Trophoblast cell (in vitro differentiated cells and primary cell): ENCODE measurements around the gene COL25A1.

Source experiments
- DNase-seq, 2 donors: peaks; one replicate each; pipeline ENCODE4 v3.0.0-alpha.2; 2016
- H2AFZ ChIP-seq: 2 replicates; pipeline ENCODE4 v1.6.1; 2013; ENCODE audit warnings: low read length, moderate library complexity, mild to moderate bottlenecking; ENCODE audit not compliant: insufficient read depth, poor library complexity
- H2AK5ac ChIP-seq: 2 replicates; pipeline ENCODE4 v1.6.1; 2013; ENCODE audit warnings: mild to moderate bottlenecking, low read length
- H2BK120ac ChIP-seq: 2 replicates; pipeline ENCODE4 v1.6.1; 2013; ENCODE audit warnings: low read length, mild to moderate bottlenecking, moderate library complexity; ENCODE audit not compliant: insufficient read depth, poor library complexity
- H2BK12ac ChIP-seq: 2 replicates; pipeline ENCODE4 v1.6.1; 2013; ENCODE audit warnings: mild to moderate bottlenecking, low read length, moderate library complexity
- H2BK5ac ChIP-seq: 2 replicates; pipeline ENCODE4 v1.6.1; 2013; ENCODE audit warnings: low read length, low read depth, moderate library complexity, mild to moderate bottlenecking; ENCODE audit not compliant: poor library complexity
- H3K14ac ChIP-seq: 2 replicates; pipeline ENCODE4 v1.6.1; 2013; ENCODE audit warnings: mild to moderate bottlenecking, low read length
- H3K18ac ChIP-seq: 2 replicates; pipeline ENCODE4 v1.6.1; 2013; ENCODE audit warnings: mild to moderate bottlenecking, low read length
- H3K23ac ChIP-seq: 2 replicates; pipeline ENCODE4 v1.6.1; 2013; ENCODE audit warnings: low read length
- H3K27ac ChIP-seq: 2 replicates; pipeline ENCODE4 v1.5.1; 2013; ENCODE audit warnings: low read depth, mild to moderate bottlenecking, inconsistent platforms, low read length, moderate library complexity
- H3K27me3 ChIP-seq: 2 replicates; pipeline ENCODE4 v1.6.1; 2013; ENCODE audit warnings: inconsistent platforms, mild to moderate bottlenecking, low read length, moderate library complexity; ENCODE audit not compliant: insufficient read depth
- H3K36me3 ChIP-seq, 2 experiments: 1 replicate in 1 of 2; 2 replicates in 1 of 2; pipeline ENCODE4 v1.6.1; 2013; ENCODE audit warnings: low read length in 2 of 2, mild to moderate bottlenecking in 2 of 2, moderate library complexity in 1 of 2; ENCODE audit not compliant: insufficient read depth in 2 of 2, control insufficient read depth in 1 of 2
- H3K4ac ChIP-seq: 2 replicates; pipeline ENCODE4 v1.6.1; 2013; ENCODE audit warnings: low read depth, mild to moderate bottlenecking, low read length, moderate library complexity
- H3K4me1 ChIP-seq, 2 experiments: 1 replicate in 1 of 2; 2 replicates in 1 of 2; pipeline ENCODE4 v1.6.1; 2013; ENCODE audit warnings: low read length in 2 of 2, mild to moderate bottlenecking in 2 of 2, moderate library complexity in 1 of 2; ENCODE audit not compliant: insufficient read depth in 2 of 2, control insufficient read depth in 1 of 2
- H3K4me2 ChIP-seq: 2 replicates; pipeline ENCODE4 v1.6.1; 2013; ENCODE audit warnings: inconsistent platforms, mild to moderate bottlenecking, low read length, moderate library complexity
- H3K4me3 ChIP-seq: 2 replicates; pipeline ENCODE4 v1.5.1; 2013; ENCODE audit warnings: mild to moderate bottlenecking, low read depth, low read length, inconsistent platforms
- H3K79me1 ChIP-seq: one replicate; pipeline ENCODE4 v1.6.1; 2013; ENCODE audit warnings: low read length
- H3K79me2 ChIP-seq: 2 replicates; pipeline ENCODE4 v1.6.1; 2013; ENCODE audit warnings: low read length, mild to moderate bottlenecking; ENCODE audit not compliant: control insufficient read depth, insufficient read depth, poor library complexity
- H3K9ac ChIP-seq: 2 replicates; pipeline ENCODE4 v1.6.1; 2013; ENCODE audit warnings: mild to moderate bottlenecking, low read length
- H3K9me3 ChIP-seq: 2 replicates; pipeline ENCODE4 v1.6.1; 2013; ENCODE audit warnings: low read depth, mild to moderate bottlenecking, control low read depth, inconsistent platforms, low read length; ENCODE audit not compliant: insufficient read depth
- H4K12ac ChIP-seq: 2 replicates; pipeline ENCODE4 v1.6.1; 2013; ENCODE audit warnings: low read depth, mild to moderate bottlenecking, low read length, moderate library complexity
- H4K8ac ChIP-seq: 2 replicates; pipeline ENCODE4 v1.6.1; 2013; ENCODE audit warnings: low read depth, mild to moderate bottlenecking, low read length, moderate library complexity
- H4K91ac ChIP-seq: one replicate; pipeline ENCODE4 v1.6.1; 2013; ENCODE audit warnings: low read depth, mild to moderate bottlenecking, low read length, moderate library complexity
- whole genome bisulfite sequencing: extraction: QIAGEN DNeasy Blood & Tissue Kit; methylation state at CpG from one replicate; pipeline ENCODE4 v1.1.7; 2013; ENCODE audit warnings: missing lambda C conversion rate; ENCODE audit not compliant: insufficient read length, insufficient coverage; ENCODE audit errors: extremely low coverage; 5-methylcytosine and 5-hydroxymethylcytosine counted together

The COL25A1 gene

GRCh38 chr4:109171070-109171469 is 131.4 kb downstream of the COL25A1 start:
- no peak overlapping the region for H3K18ac ChIP-seq
- no peak overlapping the region for H3K23ac ChIP-seq
- no peak overlapping the region for H3K4ac ChIP-seq
- no peak overlapping the region for H2BK120ac ChIP-seq
- H3K9me3 ChIP-seq: no peaks in the 10 kb centered on the region
- no peaks in the 10 kb centered on the region for H3K4me1 ChIP-seq
- peak; percentile 21 to 45 for DNase-seq
- no peaks in the 10 kb centered on the region for H3K79me1 ChIP-seq
- no peak overlapping the region for H3K4me3 ChIP-seq
- H2AFZ ChIP-seq: no peak overlapping the region
- no peaks in the 10 kb centered on the region for H3K79me2 ChIP-seq
- H3K4me2 ChIP-seq: no peak overlapping the region
- H3K27ac ChIP-seq: no peak overlapping the region
- no peak overlapping the region for H4K12ac ChIP-seq
- H3K27me3 ChIP-seq: no peaks in the 10 kb centered on the region
- H3K36me3 ChIP-seq: no peaks in the 10 kb centered on the region
- H3K9ac ChIP-seq: no peak overlapping the region
- H4K91ac ChIP-seq: no peak overlapping the region
- H2BK5ac ChIP-seq: no peak overlapping the region
- no peak overlapping the region for H2AK5ac ChIP-seq
- H3K14ac ChIP-seq: no peak overlapping the region
- no peak overlapping the region for H4K8ac ChIP-seq
- no peak overlapping the region for H2BK12ac ChIP-seq

GRCh38 chr4:109169170-109169569 is 133.3 kb downstream of the COL25A1 start:
- no peak overlapping the region for H2AK5ac ChIP-seq
- no peaks in the 10 kb centered on the region for H3K36me3 ChIP-seq
- H3K14ac ChIP-seq: no peak overlapping the region
- H3K18ac ChIP-seq: no peak overlapping the region
- no peak for DNase-seq
- no peaks in the 10 kb centered on the region for H3K9me3 ChIP-seq
- H2BK120ac ChIP-seq: no peak overlapping the region
- H3K4me2 ChIP-seq: no peak overlapping the region
- H3K4me1 ChIP-seq: no peaks in the 10 kb centered on the region
- no peak overlapping the region for H4K8ac ChIP-seq
- H2BK12ac ChIP-seq: no peak overlapping the region
- H3K27ac ChIP-seq: no peak overlapping the region
- H3K79me1 ChIP-seq: no peaks in the 10 kb centered on the region
- H3K27me3 ChIP-seq: no peaks in the 10 kb centered on the region
- WGBS: no CpG with 5 or more reads among the region's 1 CpG
- no peak overlapping the region for H3K23ac ChIP-seq
- no peak overlapping the region for H2BK5ac ChIP-seq
- no peak overlapping the region for H4K91ac ChIP-seq
- H3K79me2 ChIP-seq: no peaks in the 10 kb centered on the region
- H2AFZ ChIP-seq: no peak overlapping the region
- no peak overlapping the region for H3K4ac ChIP-seq
- H4K12ac ChIP-seq: no peak overlapping the region
- no peak overlapping the region for H3K9ac ChIP-seq
- no peak overlapping the region for H3K4me3 ChIP-seq

- WGBS: no CpG with 5 or more reads among the region's 3 CpGs
- no peak overlapping the region for H3K23ac ChIP-seq
- peaks cover 0 to 5% of the 10 kb centered on the region in 2 experiments for H3K4me1 ChIP-seq
- H2AFZ ChIP-seq: no peak overlapping the region
- no peak overlapping the region for H4K8ac ChIP-seq
- H3K4me3 ChIP-seq: no peak overlapping the region
- no peak overlapping the region for H2BK12ac ChIP-seq
- no peak overlapping the region for H3K9ac ChIP-seq
- H3K14ac ChIP-seq: no peak overlapping the region
- H4K91ac ChIP-seq: no peak overlapping the region
- no peaks in the 10 kb centered on the region for H3K27me3 ChIP-seq
- DNase-seq: no peak
- H3K79me2 ChIP-seq: no peaks in the 10 kb centered on the region
- no peaks in the 10 kb centered on the region for H3K9me3 ChIP-seq
- no peak overlapping the region for H3K4me2 ChIP-seq
- H3K18ac ChIP-seq: no peak overlapping the region
- H2AK5ac ChIP-seq: no peak overlapping the region
- H3K4ac ChIP-seq: no peak overlapping the region
- H2BK5ac ChIP-seq: no peak overlapping the region
- H2BK120ac ChIP-seq: no peak overlapping the region
- no peak overlapping the region for H4K12ac ChIP-seq
- H3K27ac ChIP-seq: no peak overlapping the region
- H3K36me3 ChIP-seq: no peaks in the 10 kb centered on the region
- H3K79me1 ChIP-seq: no peaks in the 10 kb centered on the region
Measured at GRCh38 chr4:109166586-109166985, 135.9 kb downstream of the COL25A1 start.

- no peak overlapping the region for H4K12ac ChIP-seq
- H3K79me1 ChIP-seq: no peaks in the 10 kb centered on the region
- H3K4ac ChIP-seq: no peak overlapping the region
- H3K4me1 ChIP-seq: peaks cover 0 to 5% of the 10 kb centered on the region in 2 experiments
- no peak overlapping the region for H3K4me3 ChIP-seq
- no peak overlapping the region for H2BK120ac ChIP-seq
- H3K14ac ChIP-seq: no peak overlapping the region
- no peak overlapping the region for H2AK5ac ChIP-seq
- no peaks in the 10 kb centered on the region for H3K27me3 ChIP-seq
- H2AFZ ChIP-seq: no peak overlapping the region
- H2BK5ac ChIP-seq: no peak overlapping the region
- H4K91ac ChIP-seq: no peak overlapping the region
- no peaks in the 10 kb centered on the region for H3K9me3 ChIP-seq
- no peak overlapping the region for H3K4me2 ChIP-seq
- no peak overlapping the region for H3K27ac ChIP-seq
- H2BK12ac ChIP-seq: no peak overlapping the region
- H3K23ac ChIP-seq: no peak overlapping the region
- no peaks in the 10 kb centered on the region for H3K36me3 ChIP-seq
- no peak overlapping the region for H4K8ac ChIP-seq
- H3K79me2 ChIP-seq: no peaks in the 10 kb centered on the region
- no peak for DNase-seq
- H3K18ac ChIP-seq: no peak overlapping the region
- H3K9ac ChIP-seq: no peak overlapping the region
Measured at GRCh38 chr4:109166126-109166525, 136.3 kb downstream of the COL25A1 start.

- Histone ChIP-seq H3K9ac (no peak overlapping the region), H2BK12ac (no peak overlapping the region), H3K79me2 (no peaks in the 10 kb centered on the region), H2BK5ac (no peak overlapping the region), H3K18ac (no peak overlapping the region), H2AFZ (no peak overlapping the region), H3K36me3 (no peaks in the 10 kb centered on the region), H3K4me1 (peaks cover 0 to 7% of the 10 kb centered on the region in 2 experiments), H3K23ac (no peak overlapping the region), H4K8ac (no peak overlapping the region), H3K4me2 (no peak overlapping the region), H3K27me3 (no peaks in the 10 kb centered on the region), H3K14ac (no peak overlapping the region), H3K9me3 (no peaks in the 10 kb centered on the region), H4K12ac (no peak overlapping the region), H2BK120ac (no peak overlapping the region), H3K4ac (no peak overlapping the region), H4K91ac (no peak overlapping the region), H3K4me3 (no peak overlapping the region), H2AK5ac (no peak overlapping the region), H3K79me1 (no peaks in the 10 kb centered on the region), H3K27ac (no peak overlapping the region)
- DNase-seq: peak; percentile 54 to 82
Measured at GRCh38 chr4:109164011-109164410, 138.4 kb downstream of the COL25A1 start.
